Measurements from ENCODE around the gene NMNAT2. TPM values are rescaled to one million over a fixed set of nuclear protein-coding genes. Genes with fewer than 3 reads are reported as not detected.

NMNAT2 gene
- total and polyA plus RNA-seq, 2 of the 8 experiments (the other 6 are each of a cell fraction or from before 2014, with no cell fraction given) = 6.5 to 20.9 TPM

DNA sequence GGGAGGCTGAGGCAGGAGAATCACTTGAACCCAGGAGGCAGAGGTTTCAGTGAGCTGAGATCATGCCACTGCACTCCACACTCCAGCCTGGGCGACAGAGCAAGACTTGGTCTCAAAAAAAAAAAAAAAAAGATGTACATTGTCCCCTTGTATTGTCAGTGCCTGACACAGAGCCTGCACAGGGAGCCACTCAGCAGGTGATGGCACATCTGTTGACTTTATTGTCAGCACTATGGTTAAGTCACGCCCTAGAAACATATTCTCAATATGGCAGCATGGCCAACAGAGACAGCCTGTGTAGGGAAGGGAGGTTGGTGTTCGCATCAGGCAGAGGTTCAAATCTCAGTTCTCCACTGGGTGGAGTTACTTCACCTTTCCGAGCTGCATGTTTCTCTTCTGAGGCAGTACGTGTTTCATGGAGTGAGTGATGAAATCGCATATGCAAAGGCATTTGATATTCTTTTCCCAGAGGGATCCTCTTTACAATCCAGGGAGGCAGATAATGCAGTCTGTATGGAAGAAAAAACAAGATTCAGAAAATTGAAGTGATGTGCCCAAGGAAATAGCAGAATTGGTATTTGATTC, 211.6 kb downstream of the NMNAT2 start:
- Histone ChIP-seq H2BK12ac (ENCODE audit: low read depth, low read length) (no peak overlapping the region), H4K5ac (ENCODE audit: insufficient read length, low read depth, low read length) (no peak overlapping the region), H3K4me2 (ENCODE audit: insufficient read depth in 1 of 2, low read depth in 2 of 2, low read length in 2 of 2) (no peak overlapping the region), H2BK15ac (ENCODE audit: low read length) (no peak overlapping the region), H3K23me2 (ENCODE audit: low read depth, low read length) (no peaks in the 10 kb centered on the region; the same call in 1 of the 2 replicates), H2BK120ac (replicated peaks; ENCODE audit: low read depth, low read length) (no peak overlapping the region), H3K9ac (replicated peaks in 1 of 4; ENCODE audit: extremely low read depth in 1 of 4, low read depth in 3 of 4, low read length in 3 of 4) (no peak overlapping the region), H2AK5ac (ENCODE audit: low read depth, low read length) (no peak overlapping the region), H2BK5ac (ENCODE audit: low read depth, low read length) (no peak overlapping the region), H3K27ac (ENCODE audit: low read depth, low read length) (no peak overlapping the region), H3K4ac (replicated peaks; ENCODE audit: insufficient read length, low read depth, low read length) (no peak overlapping the region), H2BK20ac (ENCODE audit: low read length) (no peak overlapping the region), H4K91ac (replicated peaks; ENCODE audit: insufficient read length, low read length) (no peak overlapping the region), H3K79me2 (ENCODE audit: control insufficient read depth in 1 of 2, insufficient read depth in 2 of 2, low read length in 2 of 2) (no peaks in the 10 kb centered on the region), H3K4me1 (replicated peaks in 1 of 4; ENCODE audit: control insufficient read depth in 3 of 4, insufficient read depth in 4 of 4, low read length in 3 of 4) (no peaks in the 10 kb centered on the region), H3K4me3 (ENCODE audit: extremely low read depth in 1 of 4, insufficient read depth in 2 of 4, low read depth in 3 of 4, low read length in 4 of 4) (no peak overlapping the region), H2AFZ (ENCODE audit: low read length) (no peak overlapping the region), H3K56ac (replicated peaks; ENCODE audit: insufficient read length, low read depth, low read length) (no peak overlapping the region), H3K18ac (ENCODE audit: extremely low read depth, low read length) (no peak overlapping the region), H4K8ac (ENCODE audit: extremely low read depth, insufficient read depth, low read length) (no peak overlapping the region), H3K9me3 (ENCODE audit: insufficient read depth in 2 of 2, low read depth in 1 of 2, low read length in 1 of 2) (no peaks in the 10 kb centered on the region), H4K20me1 (replicated peaks in 1 of 2; ENCODE audit: control insufficient read depth in 1 of 2, insufficient read depth in 2 of 2, low read length in 2 of 2) (no peaks in the 10 kb centered on the region), H3K14ac (ENCODE audit: insufficient read length) (no peak overlapping the region), H3K36me3 (ENCODE audit: control insufficient read depth in 2 of 4, insufficient read depth in 4 of 4, low read length in 3 of 4) (no peaks in the 10 kb centered on the region), H3K79me1 (ENCODE audit: low read depth, low read length) (no peaks in the 10 kb centered on the region), H3K27me3 (replicated peaks in 1 of 4; ENCODE audit: control insufficient read depth in 3 of 4, extremely low read depth in 1 of 4, insufficient read depth in 3 of 4, low read length in 3 of 4) (no peaks in the 10 kb centered on the region), H3K23ac (ENCODE audit: insufficient read length) (no peak overlapping the region)
- DNase-seq (ENCODE audit: low read depth in 1 of 2, low spot score in 2 of 2) = no peak
- WGBS, 2 experiments (ENCODE audit: extremely low coverage in 1 of 2, insufficient coverage in 1 of 2, insufficient read length in 1 of 2, insufficient replicate concordance in 2 of 2, low coverage in 1 of 2, low lambda C conversion rate in 2 of 2, missing lambda C conversion rate in 1 of 2) = 87% methylated on average over 6 of the region's 6 CpGs; no CpG with 5 or more reads in 1 of the 2 experiments
- FAIRE-seq = no peak
- POLR2A ChIA-PET (ENCODE audit: partially characterized antibody) = no interaction called here
- no peak for TF ChIP-seq NANOG (IDR thresholded peaks at IDR 0.05; ENCODE audit: insufficient read depth, low read depth, low read length, poor library complexity, severe bottlenecking)
- TF ChIP-seq KDM5A (IDR thresholded peaks at IDR 0.05; ENCODE audit: low read length) = no peak
- TF ChIP-seq RBBP5 (IDR thresholded peaks at IDR 0.05; ENCODE audit: borderline replicate concordance, low read depth, low read length) = no peak
- no peak for TF ChIP-seq CBX5 (IDR thresholded peaks at IDR 0.05; ENCODE audit: low read depth, low read length)
- CTCF ChIA-PET (ENCODE audit: partially characterized antibody) = interaction anchor here (0.7 to 2.1 kb wide), 4 partner anchors 10 to 117 kb away, joined by 3 to 5 read pairs (median 4); no protein-coding TSS in a partner anchor
